Measurements from ENCODE around the gene OR6K3. TPM values are rescaled to one million over a fixed set of nuclear protein-coding genes. Genes with fewer than 3 reads are reported as not detected.

Gene OR6K3, protein sequence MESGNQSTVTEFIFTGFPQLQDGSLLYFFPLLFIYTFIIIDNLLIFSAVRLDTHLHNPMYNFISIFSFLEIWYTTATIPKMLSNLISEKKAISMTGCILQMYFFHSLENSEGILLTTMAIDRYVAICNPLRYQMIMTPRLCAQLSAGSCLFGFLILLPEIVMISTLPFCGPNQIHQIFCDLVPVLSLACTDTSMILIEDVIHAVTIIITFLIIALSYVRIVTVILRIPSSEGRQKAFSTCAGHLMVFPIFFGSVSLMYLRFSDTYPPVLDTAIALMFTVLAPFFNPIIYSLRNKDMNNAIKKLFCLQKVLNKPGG
- total RNA-seq (2022; extraction: Qiagen RNA extraction) = not detected in 5 replicates

GRCh38 chr1:158720620-158721019 lies at the start of gene OR6K3:
Gene OR6K3 (minus strand): TSS chr1:158720720. CDS start chr1:158718115, 2,605 bp downstream.

DNA sequence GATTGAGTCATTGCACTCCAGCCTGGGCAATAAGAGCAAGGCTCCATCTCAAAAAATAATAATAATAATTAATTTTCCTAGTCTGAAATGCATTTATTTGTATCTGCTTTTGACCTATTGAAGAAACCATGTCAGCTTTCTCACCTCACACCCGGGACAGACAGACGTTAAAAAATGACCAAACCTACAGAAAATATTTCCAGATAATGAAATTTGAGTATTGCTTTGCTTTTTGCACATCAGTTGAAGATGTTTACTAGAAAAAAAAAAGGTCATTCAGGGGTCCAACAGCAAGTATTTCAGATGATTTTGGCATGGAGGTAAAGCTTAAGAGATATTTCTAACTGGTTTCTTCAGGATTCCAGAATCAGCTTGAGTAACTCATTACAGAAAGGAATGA lies 33.9 kb upstream of the OR6K3 start, which contains the start of gene OR6K6:
TSS of gene OR6K6 (plus strand) at position 301 of the 400 bp plus-strand sequence. CDS start 168 bp downstream, outside the sequence.

GRCh38 chr1:158700552-158700951 lies 20.0 kb downstream of the OR6K3 start, which contains the start of gene OR6K2:
Gene OR6K2 (minus strand): TSS chr1:158700652. CDS start chr1:158700652, 0 bp downstream.

DNA sequence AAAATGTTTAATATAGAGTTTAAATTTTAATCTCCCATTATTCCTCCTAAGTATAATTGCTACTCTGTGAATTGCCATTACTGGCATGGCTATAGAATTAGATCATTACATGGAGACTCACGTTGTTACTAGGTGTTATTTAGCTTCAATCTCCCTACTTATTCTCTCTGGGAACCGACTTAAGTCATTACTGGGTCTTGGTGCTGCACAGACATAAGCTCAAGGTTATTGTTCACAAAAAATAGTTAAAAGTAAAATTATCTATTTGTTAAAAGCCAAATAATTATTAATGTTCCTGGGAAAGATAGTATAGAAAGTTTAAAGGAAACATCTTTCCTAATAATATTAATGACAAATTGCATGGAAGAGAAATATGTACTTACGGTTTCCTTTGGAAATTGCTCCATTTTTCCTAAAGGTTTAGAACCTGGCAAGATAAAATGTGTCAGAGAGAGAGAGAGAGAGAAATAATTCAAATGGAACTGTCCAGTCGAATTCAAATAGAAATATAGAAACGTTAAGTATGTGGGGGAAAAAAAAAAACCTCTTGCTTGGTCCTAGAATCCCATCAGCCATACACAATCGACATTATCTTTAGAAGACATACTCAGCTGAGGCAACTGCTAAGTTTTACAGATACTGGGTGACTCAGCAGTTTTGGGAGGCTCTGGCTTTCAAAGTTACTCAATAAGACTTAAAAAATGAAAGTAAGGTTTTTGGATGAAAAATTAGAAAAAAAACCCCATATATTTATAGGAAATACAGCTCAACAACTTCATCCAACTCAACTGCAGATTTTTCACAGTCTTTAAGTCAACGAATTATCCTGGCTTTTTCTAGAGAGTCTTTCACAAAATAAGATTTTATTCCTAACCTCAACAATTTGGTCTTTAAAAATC lies 34.2 kb downstream of the OR6K3 start, which contains the start of gene SPTA1:
TSS of gene SPTA1 (minus strand) at position 605 of the 899 bp plus-strand sequence. CDS start at position 407, 198 bp downstream.

Other genes with a start within 250 kb of the OR6K3 start
- not detected in 5 replicates for gene OR10R2, start 248.5 kb downstream of the OR6K3 start, total RNA-seq (2022; extraction: Qiagen RNA extraction)
- gene OR6Y1, start 166.3 kb downstream of the OR6K3 start, total RNA-seq (2022; extraction: Qiagen RNA extraction) = not detected in 5 replicates
- not detected in 5 replicates for gene OR6P1, start 150.1 kb downstream of the OR6K3 start, total RNA-seq (2022; extraction: Qiagen RNA extraction)
- gene OR10X1, start 140.8 kb downstream of the OR6K3 start, total RNA-seq (2022; extraction: Qiagen RNA extraction) = not detected in 5 replicates
- gene OR10Z1, start 115.5 kb downstream of the OR6K3 start, total RNA-seq (2022; extraction: Qiagen RNA extraction) = not detected in 5 replicates
- gene SPTA1, start 34.0 kb downstream of the OR6K3 start, total RNA-seq (2022; extraction: Qiagen RNA extraction) = not detected in 5 replicates
- gene OR6K2, start 20.1 kb downstream of the OR6K3 start, total RNA-seq (2022; extraction: Qiagen RNA extraction) = not detected in 5 replicates
- not detected in 5 replicates for gene OR6K6, start 34.0 kb upstream of the OR6K3 start, total RNA-seq (2022; extraction: Qiagen RNA extraction)
- not detected in 5 replicates for gene OR6N1, start 51.5 kb upstream of the OR6K3 start, total RNA-seq (2022; extraction: Qiagen RNA extraction)
- not detected in 5 replicates for gene OR6N2, start 60.5 kb upstream of the OR6K3 start, total RNA-seq (2022; extraction: Qiagen RNA extraction)
- gene MNDA, start 110.6 kb upstream of the OR6K3 start, total RNA-seq (2022; extraction: Qiagen RNA extraction) = not detected in 5 replicates
- gene PYHIN1, start 210.8 kb upstream of the OR6K3 start, total RNA-seq (2022; extraction: Qiagen RNA extraction) = not detected in 5 replicates

Data from A549 treated with CORT108297 at 1 μM for 4 hours (cell line).